ENCODE results near the gene UNC93A.
"Not testable (repeated sequence)": the region's sequence is repeated elsewhere in the genome, so short reads cannot be mapped to it uniquely, and the experiment has no call there.

The UNC93A gene

DNA sequence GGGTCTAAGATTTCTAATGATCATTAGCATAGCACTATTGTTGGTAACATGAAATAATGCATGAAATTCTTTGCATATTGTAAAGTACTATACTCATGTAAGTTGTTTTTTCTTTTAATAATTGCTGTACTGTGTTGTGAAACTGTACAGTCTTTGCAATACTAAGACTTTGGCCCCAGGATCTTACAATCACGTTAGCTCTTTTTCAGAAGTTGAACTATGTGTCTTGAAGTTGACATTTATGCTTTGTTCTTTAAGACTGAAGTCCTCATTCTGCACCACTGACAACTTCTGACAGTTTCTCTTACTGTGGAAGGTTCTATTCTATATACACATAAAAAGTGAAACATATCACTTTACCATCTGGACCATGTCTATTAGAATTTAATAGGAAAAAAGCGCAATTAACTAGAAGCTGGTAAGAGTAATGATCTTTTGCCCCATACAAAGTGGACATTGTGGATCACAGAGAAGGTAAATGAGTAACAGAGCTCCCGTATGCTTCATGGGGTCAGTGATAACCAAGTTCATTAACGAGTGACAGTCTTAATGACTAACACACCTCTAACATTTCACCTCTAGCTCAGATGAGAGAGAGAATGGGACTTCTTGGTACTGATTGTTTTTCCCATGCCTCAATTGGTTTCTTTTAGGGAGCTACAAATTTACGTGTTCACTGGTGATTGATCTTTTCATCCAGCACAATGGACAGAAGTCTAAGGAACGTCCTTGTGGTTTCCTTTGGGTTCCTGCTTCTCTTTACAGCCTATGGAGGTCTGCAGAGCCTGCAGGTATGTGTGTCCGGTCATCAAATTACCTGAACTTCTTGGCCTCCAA lies at the start of gene UNC93A:
UNC93A (plus strand) TSS at position 530 of the 837 bp plus-strand sequence; CDS start at position 705, 175 bp downstream.
- DNase-seq: no peak

DNA sequence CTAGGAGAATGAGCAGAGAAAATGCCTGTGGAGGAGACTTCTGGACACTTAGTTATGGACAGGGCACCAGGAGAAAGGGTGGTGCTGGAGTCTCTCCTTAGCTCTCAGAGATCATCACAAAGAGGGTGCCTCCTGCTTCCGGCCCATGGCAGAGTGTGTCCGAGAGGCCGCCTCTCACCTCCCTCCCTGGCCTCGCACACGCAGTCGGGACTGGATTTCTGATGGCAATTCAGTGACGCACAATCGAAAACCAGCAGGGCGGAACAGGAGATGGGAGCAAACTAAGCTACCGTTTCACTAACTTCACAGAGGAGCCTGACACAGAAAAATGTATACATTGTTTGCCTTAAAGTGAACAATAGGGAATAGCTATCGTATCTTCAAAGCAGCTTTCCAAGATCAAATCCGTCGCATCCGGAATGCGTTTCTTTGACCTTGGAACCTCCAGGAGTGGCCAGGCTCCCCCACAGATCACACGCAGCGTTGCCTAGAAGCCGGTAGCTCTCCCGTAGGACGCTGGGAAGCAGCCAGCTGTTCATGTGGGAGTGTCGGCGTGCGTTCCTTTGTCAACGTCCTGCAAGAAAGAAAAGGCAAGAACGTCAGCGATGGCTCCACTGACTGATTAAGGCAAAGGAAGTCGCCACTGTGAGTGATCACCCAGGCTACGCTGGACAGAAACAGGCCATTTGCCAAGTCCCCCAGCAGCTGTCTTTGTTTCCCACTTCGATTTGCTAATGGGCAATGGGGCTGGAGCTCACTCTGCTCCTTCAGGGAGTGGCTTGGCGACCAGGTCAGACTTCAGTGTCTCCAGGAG lies 49.6 kb upstream of the UNC93A start:
- DNase-seq: not testable (repeated sequence)

DNA sequence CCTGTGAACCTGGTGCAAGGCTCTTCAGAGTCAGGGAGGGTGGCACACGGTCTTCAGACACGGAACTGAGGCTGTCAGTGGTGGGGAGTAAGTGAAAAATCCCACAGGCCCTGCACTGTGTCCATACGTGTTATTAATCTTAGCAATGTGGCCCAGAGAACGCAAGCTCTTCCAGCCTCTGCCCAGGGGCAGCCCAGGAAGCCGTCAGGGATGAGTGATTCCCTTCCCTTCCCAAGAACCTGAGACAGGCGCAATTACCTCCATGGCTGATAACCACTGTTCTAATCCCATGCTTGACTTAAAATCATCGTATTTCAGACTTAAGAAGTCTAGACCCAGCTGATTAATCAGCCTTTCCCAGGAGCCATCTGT lies 49.0 kb upstream of the UNC93A start:
- not testable (repeated sequence) for DNase-seq

DNA sequence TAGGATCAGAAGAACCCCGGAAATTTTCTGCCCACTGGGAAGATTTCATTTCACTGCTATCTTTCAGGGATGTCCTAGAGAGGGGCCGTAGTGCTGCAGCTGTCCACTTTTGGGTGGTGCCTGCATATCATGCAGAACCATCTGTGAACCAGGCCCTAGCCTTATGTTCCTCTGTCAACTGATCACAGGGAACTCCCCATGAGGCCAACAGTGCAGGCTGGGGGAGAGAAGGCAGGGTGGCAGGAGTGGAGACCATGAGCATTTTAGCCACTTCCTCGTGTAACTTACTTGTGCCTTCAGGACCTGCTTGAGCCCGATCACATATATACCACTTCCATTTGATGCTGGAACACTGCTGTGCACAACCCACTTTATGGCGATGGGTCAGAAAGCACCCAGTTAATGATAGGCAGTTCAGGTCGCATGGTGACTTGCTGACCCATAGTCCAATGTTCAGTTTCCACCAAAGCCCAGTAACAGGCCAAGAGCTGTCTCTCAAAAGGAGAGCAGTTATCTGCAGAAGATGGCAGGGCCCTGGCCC lies 48.5 kb upstream of the UNC93A start:
- not testable (repeated sequence) for DNase-seq

DNA sequence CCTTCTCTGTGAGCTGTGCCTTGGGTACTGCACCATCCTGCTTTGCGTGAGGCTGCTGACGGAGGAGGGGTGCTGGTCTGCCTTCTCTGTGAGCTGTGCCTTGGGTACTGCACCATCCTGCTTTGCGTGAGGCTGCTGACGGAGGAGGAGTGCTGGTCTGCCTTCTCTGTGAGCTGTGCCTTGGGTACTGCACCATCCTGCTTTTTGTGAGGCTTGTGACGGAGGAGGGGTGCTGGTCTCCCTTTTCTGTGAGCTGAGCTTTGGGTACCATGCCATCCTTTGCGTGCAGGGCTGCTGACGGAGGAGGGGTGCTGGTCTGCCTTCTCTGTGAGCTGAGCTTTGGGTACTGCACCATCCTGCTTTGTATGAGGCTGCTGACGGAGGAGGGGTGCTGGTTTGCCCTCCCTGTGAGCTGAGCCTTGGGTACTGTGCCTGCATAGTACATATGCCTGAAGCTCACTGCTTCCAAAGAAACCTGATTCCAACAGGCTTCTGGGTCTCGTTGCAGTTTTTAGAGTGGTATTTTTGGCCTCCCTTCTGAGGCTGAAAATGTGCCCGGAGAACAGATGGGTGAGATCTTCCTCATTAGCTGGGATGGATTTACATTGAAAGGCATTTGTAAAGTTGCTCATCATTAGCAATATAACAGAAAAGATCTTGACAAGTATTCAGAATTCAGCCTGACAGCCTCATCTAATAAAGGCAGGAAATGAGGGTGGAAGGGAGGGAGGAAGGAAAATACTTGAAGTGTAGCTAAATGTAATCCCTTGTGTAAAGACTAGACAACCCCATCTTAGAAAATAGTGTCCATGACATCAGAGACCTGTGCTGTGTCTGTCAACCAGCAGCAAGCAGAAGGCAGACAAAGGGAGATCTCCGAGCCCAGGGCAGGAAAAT lies 46.8 kb upstream of the UNC93A start:
- DNase-seq: no peak

DNA sequence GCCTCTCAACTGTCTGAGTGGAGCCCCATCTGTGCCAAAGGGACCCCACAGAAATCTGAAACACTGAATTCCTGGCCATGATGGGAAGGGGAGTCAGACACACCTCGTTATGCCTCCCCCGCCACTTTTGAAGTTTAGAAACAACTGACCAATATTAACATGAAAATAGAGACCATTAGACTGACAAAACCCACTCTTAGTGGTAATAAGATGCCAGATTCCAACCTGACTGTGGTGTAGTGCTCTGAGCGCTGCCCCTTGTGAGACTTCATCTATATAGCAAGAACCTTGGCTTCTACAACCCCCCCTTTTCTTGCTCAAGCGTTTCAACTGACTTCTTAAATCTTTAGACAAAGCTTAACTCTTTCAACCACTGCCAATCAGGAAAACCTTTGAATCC lies 46.1 kb upstream of the UNC93A start:
- no peak for DNase-seq

DNA sequence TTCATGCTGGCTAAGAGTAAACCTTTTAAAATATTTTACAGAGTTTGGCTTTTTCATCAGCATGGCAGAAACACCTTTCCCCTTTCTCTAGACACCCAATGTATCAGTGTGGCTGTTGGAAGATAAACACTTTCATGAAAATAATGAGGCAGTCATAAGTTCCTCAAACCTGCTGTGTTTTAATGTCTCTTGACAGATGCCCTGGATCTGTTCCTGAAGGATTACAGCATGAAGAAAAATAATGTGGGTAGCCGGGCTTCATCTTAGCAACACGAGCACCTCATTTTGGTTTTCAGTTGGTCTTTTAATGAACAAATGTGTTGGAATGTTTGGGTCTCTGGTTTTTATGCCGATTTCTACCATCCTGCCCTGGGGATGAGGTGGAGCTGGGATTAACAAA lies 45.5 kb upstream of the UNC93A start:
- DNase-seq: no peak

DNA sequence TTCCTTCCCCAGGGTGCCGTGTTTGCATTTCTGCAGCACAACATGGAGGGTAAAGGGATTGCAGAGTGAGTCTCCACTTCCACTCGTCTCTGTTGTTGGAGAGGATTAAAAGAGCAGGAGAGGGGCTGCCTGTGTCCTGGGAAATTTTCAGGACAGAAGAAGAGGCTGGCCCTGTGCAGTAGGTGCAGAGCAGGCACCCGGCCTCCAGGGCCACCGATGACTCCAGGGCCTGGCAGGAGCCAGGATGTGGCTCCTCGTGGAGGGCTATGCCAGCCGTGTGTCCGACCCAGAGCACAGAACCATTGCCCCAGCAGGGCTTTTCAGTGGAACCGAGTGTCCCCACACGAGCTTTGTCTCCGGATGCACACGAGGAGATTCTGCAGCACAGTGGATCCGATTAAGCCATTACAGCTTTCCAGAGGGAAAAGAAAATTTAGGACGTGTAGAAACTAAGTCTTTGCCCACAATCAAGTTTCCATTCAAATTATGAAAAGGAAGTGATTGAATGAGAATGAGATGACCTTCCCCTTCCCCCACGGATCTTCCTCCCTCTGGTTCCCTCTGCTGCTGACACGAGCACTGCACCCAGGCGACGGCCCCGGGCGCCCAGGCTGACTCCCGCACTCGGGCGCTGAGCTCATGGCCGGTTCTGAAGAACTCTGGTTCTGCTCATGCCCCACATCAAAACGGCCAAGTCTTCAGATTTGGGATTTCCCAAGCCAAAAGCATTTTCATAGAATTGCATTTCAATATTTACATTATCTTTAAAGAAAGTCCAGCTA lies 43.1 kb upstream of the UNC93A start:
- no peak for DNase-seq

DNA sequence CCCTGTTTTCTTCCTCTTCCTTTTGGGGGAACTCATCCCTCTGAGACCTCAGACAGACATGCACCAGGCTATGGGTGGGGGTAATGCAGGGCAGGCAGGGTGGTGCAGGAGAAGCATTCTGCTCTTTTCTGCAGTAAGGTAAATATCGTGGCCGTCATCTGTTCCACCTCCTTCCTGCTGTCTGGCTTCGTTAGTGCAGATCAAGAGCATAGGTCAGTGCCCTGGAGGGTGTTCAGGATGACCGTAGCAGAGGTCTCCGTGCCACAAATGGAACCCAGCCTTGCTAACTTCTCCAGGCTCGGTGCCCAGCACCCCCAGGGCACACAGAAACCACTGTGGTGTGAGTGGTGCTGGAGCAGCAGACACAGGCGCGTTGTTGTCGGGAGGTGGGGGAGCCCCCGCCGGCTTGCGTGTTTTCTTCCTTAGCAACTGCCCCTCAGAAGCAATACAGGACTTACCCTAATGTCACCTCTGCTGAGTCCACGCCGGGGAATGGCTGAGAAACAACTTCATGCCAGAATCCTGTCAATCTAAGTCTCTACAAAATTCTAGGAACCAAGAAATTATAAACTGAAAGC lies 42.1 kb upstream of the UNC93A start:
- DNase-seq: not testable (repeated sequence)

DNA sequence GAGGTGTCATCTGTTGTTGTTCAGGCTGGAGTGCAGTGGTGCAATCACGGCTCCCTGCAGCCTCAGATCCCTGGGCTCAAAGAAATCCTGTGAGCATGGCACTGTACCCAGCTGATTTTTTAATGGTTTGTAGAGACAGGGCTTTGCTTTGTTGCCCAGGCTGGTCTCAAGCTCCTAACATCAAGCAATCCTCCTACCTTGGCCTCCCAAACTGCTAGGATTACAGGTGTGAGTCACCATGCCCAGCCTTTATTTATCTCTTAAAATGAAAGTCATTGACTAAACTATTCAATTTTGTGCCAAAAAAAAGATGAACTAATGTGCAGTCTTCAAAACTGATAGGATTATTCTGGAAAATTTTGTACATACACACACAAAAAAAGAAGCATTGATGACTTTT lies 38.8 kb upstream of the UNC93A start:
- no peak for DNase-seq

DNA sequence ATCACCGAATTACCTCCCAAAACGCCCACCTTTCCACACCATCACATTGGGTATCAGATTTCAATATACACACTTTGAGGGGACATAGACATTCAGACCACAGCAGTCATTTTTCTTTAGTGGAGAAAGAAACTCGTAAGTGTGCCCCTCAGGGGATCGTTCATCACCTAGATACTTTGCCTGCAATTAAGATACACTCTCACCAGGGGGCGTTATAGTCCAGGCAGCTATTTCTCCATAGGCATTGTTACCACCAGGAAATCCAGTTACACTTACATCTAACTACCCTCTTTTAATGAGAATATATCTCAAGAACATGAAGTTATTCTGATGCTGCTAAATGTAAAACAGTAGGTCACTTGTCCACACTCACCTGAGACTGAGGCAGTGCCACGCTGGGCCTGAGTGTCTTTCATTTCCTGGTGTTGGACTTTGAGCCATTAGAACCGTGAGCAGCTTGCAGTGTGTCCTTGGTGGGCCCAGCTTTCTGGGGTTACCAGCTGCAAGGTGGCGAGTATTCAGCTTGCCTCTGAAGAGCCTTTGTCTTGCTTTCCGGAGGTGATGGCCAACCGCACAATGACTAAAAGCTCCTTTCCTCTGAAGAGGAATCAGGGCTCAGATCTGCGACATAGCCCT lies 35.1 kb upstream of the UNC93A start:
- DNase-seq: no peak

DNA sequence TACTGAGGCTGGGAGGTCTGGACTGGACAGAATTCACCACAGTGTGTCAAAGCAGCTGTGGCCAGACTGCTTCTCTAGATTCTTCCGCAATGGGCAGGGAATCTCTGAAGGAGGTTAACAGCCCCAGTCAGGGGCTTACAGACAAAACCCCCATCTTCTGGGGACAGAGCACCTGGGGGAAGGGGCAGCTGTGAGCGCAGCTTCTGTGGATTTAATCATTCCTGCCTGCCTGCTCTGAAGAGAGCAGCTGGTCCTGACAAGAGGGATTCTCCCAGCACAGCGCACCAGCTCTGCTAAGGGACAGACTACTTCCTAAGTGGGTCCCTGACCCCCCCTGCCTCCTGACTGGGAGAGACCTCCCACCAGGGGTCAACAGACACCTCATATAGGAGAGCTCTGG lies 32.5 kb upstream of the UNC93A start:
- DNase-seq: no peak

DNA sequence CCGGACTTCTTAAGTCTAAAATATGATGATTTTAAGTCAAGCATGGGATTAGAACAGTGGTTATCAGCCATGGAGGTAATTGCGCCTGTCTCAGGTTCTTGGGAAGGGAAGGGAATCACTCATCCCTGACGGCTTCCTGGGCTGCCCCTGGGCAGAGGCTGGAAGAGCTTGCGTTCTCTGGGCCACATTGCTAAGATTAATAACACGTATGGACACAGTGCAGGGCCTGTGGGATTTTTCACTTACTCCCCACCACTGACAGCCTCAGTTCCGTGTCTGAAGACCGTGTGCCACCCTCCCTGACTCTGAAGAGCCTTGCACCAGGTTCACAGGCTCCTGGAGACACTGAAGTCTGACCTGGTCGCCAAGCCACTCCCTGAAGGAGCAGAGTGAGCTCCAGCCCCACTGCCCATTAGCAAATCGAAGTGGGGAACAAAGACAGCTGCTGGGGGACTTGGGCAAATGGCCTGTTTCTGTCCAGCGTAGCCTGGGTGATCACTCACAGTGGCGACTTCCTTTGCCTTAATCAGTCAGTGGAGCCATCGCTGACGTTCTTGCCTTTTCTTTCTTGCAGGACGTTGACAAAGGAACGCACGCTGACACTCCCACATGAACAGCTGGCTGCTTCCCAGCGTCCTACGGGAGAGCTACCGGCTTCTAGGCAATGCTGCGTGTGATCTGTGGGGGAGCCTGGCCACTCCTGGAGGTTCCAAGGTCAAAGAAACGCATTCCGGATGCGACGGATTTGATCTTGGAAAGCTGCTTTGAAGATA lies 24.9 kb upstream of the UNC93A start:
- DNase-seq: not testable (repeated sequence)

DNA sequence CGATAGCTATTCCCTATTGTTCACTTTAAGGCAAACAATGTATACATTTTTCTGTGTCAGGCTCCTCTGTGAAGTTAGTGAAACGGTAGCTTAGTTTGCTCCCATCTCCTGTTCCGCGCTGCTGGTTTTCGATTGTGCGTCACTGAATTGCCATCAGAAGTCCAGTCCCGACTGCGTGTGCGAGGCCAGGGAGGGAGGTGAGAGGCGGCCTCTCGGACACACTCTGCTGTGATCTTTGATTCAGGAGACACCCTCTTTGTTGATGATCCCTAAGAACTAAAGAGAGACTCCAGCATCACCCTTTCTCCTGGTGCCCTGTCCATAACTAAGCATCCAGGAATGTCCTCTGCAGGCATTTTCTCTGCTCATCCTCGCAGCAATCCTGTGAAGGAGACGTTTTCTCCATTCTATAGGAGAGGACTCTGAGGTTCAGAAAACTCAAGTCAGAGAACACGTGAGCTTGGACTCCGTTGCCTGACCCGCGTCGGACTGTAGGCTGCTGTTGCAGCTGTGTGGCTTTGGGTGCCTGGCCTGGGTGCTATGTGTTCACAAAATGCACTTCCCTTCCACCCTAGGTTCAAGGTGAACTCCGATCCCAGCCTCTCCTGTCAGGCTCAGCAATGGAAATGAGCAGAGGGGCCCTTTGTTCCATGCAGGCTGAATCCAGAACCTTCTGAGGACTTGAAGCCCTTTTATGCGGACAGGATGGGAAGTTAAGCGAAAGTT lies 24.1 kb upstream of the UNC93A start:
- no peak for DNase-seq

DNA sequence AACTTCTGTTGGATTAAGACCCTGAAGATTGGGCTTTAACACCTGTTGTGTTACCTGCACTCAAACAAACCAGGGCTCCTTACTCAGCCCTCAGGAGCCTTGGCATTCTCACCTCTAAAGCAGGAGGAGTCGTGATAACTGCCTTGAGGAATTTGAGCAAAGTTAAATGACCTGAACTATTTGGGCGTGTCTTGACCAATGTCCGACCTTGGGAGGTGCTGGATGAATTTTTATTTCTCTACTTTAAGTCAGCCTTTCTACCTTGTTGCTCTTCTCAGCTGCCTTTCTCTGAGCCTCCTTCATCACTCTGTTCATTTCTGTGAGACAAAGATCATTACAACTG lies 23.6 kb upstream of the UNC93A start:
- DNase-seq: not testable (repeated sequence)

DNA sequence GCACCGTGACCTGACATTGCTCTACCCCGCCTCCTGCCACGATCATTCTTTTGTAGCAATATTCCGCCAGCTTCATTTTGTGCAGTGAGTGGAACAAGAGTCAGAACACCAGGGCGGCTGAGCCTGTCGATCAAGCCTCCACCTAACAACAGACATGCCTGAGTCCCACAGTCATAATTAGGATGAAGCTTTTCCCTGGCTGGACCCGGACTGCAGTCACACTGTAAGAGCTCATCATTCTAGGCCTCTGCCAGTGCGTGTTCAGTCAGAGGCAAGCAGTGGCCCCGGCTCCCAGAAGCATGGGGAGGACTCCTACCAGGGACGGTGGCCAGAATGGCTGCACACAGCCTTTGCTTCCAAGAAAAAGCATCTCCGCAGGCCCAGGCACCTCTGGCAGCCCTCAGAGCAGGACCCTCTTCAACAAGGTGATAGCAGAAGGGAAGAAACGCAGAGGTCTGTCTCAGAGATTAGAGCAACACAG lies 23.2 kb upstream of the UNC93A start:
- DNase-seq: no peak

DNA sequence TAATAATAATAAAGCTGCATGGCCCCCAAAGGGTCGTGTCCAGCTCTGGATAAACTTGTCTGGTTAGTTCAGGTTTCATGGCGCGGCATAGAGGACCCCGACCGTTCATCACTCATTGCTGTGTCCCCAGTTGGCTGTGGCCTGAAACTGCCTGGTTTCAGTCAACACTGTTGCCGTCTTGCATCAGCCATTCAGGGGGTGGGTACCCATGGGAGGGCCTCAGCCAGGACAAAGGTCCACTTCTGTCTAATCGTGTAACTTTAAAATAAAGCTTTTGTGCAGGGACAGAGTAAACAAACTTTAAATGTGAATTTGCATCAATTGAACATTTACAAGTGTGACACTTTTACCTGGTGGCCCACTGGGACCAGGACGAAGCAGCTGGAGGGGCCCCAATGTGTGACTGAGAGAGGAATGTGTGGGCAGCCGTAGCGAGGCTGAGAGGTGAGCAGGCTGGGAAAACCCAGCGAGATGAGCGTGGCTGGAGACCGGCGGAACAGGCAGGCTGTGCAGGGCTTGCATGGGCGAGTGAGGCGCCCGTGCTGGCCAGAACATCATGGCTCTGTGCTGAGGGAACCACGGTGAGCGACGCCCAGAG lies 22.3 kb upstream of the UNC93A start:
- DNase-seq: no peak

DNA sequence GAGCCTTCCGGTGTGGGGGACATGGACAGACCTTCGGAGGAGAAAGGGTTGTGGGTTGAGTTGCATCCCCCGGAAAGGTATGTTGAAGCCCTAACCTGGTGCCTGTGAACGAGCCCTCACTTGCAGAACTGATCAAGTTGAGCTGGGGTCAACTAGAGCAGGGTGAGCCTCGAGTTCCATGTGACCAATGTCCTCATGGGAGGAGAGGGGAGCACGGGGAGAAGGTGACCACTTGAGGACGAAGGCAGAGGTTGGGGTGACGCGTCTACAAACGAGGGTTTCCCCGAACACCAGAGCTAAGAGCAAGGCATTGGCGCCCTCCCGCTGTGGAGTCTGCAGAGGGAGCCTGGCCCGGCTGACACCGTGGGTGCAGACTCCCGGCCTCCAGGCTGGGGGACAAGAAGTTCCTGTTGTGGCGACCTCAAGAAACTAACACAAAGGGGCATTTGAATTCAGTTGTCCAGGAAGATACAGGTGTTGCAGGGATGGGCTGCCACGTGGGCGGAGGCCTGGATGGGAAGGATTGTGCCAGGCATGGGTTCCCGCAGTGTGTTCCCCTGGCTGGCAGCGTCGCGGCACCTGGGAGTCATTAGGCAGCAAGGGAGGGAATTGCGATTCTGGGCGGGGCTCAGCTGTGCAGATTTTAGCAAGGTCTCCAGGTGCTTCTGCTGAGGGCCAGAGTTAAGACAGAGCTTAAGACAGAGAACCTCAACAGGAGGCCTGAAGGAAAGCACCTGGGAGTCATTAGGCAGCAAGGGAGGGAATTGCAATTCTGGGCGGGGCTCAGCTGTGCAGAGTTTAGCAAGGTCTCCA lies 20.4 kb upstream of the UNC93A start:
- no peak for DNase-seq

Measured in fibroblast of upper back skin (primary cell).